OCI-LY7 (cell line): Measurements from ENCODE around the gene LCE1B. TPM values are rescaled to one million over a fixed set of nuclear protein-coding genes. Genes with fewer than 3 reads are reported as not detected.

ENCODE experiments used
- BruUV-seq: library from RNA; stranded (reverse); fragments of 400-500 nt; replicated peaks from 2 replicates; lab custom pipeline; 2021; lab: Mats Ljungman, UMichigan
- CTCF ChIA-PET: fragments of 300-600 bp; sonication (Branson Sonifier 250); formaldehyde crosslinking; loops from one replicate; lab custom pipeline; 2022; ENCODE audit warnings: antibody characterized with exemption; ENCODE audit not compliant: unreplicated experiment; lab: Charles Lee
- POLR2A ChIA-PET: fragments of 300-600 bp; sonication (Branson Sonifier 250); formaldehyde crosslinking; loops from one replicate; lab custom pipeline; 2022; ENCODE audit warnings: antibody characterized with exemption; lab: Charles Lee
- DNase-seq: peaks from one replicate; pipeline ENCODE4 v3.0.0-alpha.2; 2015; ENCODE audit warnings: low spot score
- H2AFZ ChIP-seq: fragments of 200-600 bp; sonication (generic), shearing (Covaris generic); 2 replicates; pipeline ENCODE4 v1.6.1; 2014; ENCODE audit warnings: mild to moderate bottlenecking, antibody characterized with exemption, low read length, moderate library complexity
- H3K27ac ChIP-seq: fragments of 200-600 bp; sonication (generic); 2 replicates; pipeline ENCODE4 v1.5.1; 2014; ENCODE audit warnings: mixed run types, low read depth, mild to moderate bottlenecking, moderate library complexity, low read length, inconsistent platforms; ENCODE audit not compliant: poor library complexity, severe bottlenecking
- H3K36me3 ChIP-seq: fragments of 200-600 bp; sonication (generic); 2 replicates; pipeline ENCODE4 v1.6.1; 2014; ENCODE audit warnings: mild to moderate bottlenecking, antibody characterized with exemption, low read length, moderate library complexity, mixed read lengths; ENCODE audit not compliant: insufficient read depth
- H3K4me1 ChIP-seq: fragments of 200-600 bp; sonication (generic); 2 replicates; pipeline ENCODE4 v1.5.1; 2014; ENCODE audit warnings: mild to moderate bottlenecking, low read length; ENCODE audit not compliant: insufficient read depth, poor library complexity, severe bottlenecking
- H3K4me2 ChIP-seq: fragments of 200-600 bp; sonication (generic); 2 replicates; pipeline ENCODE4 v1.6.1; 2014; ENCODE audit warnings: mild to moderate bottlenecking, low read length
- H3K4me3 ChIP-seq: fragments of 200-600 bp; sonication (generic); 2 replicates; pipeline ENCODE4 v1.5.1; 2014; ENCODE audit warnings: mild to moderate bottlenecking, low read depth, low read length; ENCODE audit not compliant: poor library complexity, severe bottlenecking
- H3K79me2 ChIP-seq: fragments of 200-600 bp; sonication (generic); 2 replicates; pipeline ENCODE4 v1.6.1; 2016; ENCODE audit warnings: low read depth, mild to moderate bottlenecking, low read length, moderate library complexity, mixed read lengths; ENCODE audit not compliant: insufficient read depth
- H3K9me2 ChIP-seq: fragments of 200-600 bp; sonication (generic); 2 replicates; pipeline ENCODE4 v1.6.1; 2016; ENCODE audit warnings: mild to moderate bottlenecking, low read length, mixed read lengths; ENCODE audit not compliant: insufficient read depth
- H3K9me3 ChIP-seq: fragments of 200-600 bp; sonication (generic); 2 replicates; pipeline ENCODE4 v1.6.1; 2014; ENCODE audit warnings: mild to moderate bottlenecking, mixed run types, low read length, mixed read lengths
- H4K20me1 ChIP-seq: fragments of 200-600 bp; sonication (generic); 2 replicates; pipeline ENCODE4 v1.6.1; 2014; ENCODE audit warnings: mild to moderate bottlenecking, antibody characterized with exemption, low read length, moderate library complexity, mixed read lengths; ENCODE audit not compliant: insufficient read depth
- CTCF ChIP-seq: fragments of 200-600 bp; sonication (generic); conservative IDR thresholded peaks from 2 replicates; pipeline ENCODE4 v1.5.1; 2014; ENCODE audit warnings: mild to moderate bottlenecking, antibody characterized with exemption, low read length, moderate library complexity, mixed read lengths
- EZH2phosphoT487 ChIP-seq: fragments of 200-600 bp; sonication (generic); IDR thresholded peaks from 2 replicates; pipeline ENCODE4 v1.6.1; 2018; ENCODE audit warnings: low read depth, borderline replicate concordance, mild to moderate bottlenecking, mixed run types, antibody characterized with exemption, low read length, moderate library complexity, mixed read lengths
- intact Hi-C: fragments of 100-400 bp; cut with micrococcal nuclease; formaldehyde crosslinking; loops from one replicate; pipeline ENCODE4 v1.10.0; 2022; ENCODE audit not compliant: unreplicated experiment
- total RNA-seq, 2 experiments: library from RNA; depleted of rRNA in 1 of 2; stranded (reverse); fragments of >200 nt in 1 of 2; shearing (Covaris generic) in 1 of 2; gene quantifications; 2 replicates each; pipeline ENCODE4 v1.2.3, GENCODE V29; 2014 to 2022

LCE1B gene
- total RNA-seq, 2 experiments from 2014 or later, result not detected

GRCh38 chr1:152859696-152860095 is 47.9 kb downstream of the LCE1B start, which contains the start of gene LCE7A:
LCE7A (plus strand) TSS chr1:152859996; CDS start chr1:152860698, 702 bp downstream.
- H3K4me3 ChIP-seq, result no peak within 1 kb of the TSS
- no peak for TF ChIP-seq CTCF
- no peak for TF ChIP-seq EZH2phosphoT487
- BruUV-seq, result no TSS peak
- ChIA-PET CTCF (no interaction called here), POLR2A (no interaction called here)
- no peaks in the 10 kb centered on the region for H3K9me3 ChIP-seq
- H2AFZ ChIP-seq, result no peak within 1 kb of the TSS
- no peaks in the 10 kb centered on the region for H3K36me3 ChIP-seq
- intact Hi-C loops, result no loop called here
- DNase-seq, result no peak
- H3K4me2 ChIP-seq, result no peak within 1 kb of the TSS
- H4K20me1 ChIP-seq, result no peaks in the 10 kb centered on the region
- no peaks in the 10 kb centered on the region for H3K79me2 ChIP-seq
- no peaks in the 10 kb centered on the region for H3K9me2 ChIP-seq
- H3K4me1 ChIP-seq, result no peaks in the 10 kb centered on the region
- no peak within 1 kb of the TSS for H3K27ac ChIP-seq

- no peaks in the 10 kb centered on the region for H3K79me2 ChIP-seq
- H2AFZ ChIP-seq, result no peak overlapping the region
- H3K4me2 ChIP-seq, result no peak overlapping the region
- H3K4me1 ChIP-seq, result no peaks in the 10 kb centered on the region
- DNase-seq, result no peak
- CTCF ChIA-PET, result no interaction called here
- H3K27ac ChIP-seq, result no peak overlapping the region
- POLR2A ChIA-PET, result no interaction called here
- no TSS peak for BruUV-seq
- H3K36me3 ChIP-seq, result no peaks in the 10 kb centered on the region
- H3K9me3 ChIP-seq, result no peaks in the 10 kb centered on the region
- intact Hi-C loops, result no loop called here
- no peaks in the 10 kb centered on the region for H3K9me2 ChIP-seq
- no peaks in the 10 kb centered on the region for H4K20me1 ChIP-seq
- no peak for TF ChIP-seq EZH2phosphoT487
- TF ChIP-seq CTCF, result no peak
- H3K4me3 ChIP-seq, result no peak overlapping the region
These were observed 48.4 kb downstream of the LCE1B start for GRCh38 chr1:152860129-152860528.

DNA sequence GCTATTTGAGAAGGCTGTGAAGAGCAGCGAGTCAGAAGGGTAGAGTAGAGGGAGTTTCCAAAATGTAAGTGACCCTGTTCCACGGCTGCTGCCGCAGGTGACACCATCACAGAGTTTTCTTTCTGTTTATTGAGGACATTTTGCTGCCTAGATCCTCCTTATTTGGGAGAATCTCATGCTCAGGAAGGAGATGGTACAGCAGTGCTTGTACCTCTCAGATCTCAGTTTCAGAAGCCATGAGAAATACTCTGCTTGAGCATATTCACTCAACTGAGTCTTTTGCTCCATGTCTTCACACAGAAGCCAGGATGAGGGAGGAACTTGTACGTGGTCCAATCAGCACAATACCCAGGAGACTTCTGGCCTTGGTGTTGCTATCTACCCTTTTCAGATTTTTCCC is 49.6 kb downstream of the LCE1B start:
- no peaks in the 10 kb centered on the region for H3K9me3 ChIP-seq
- no peaks in the 10 kb centered on the region for H3K36me3 ChIP-seq
- no TSS peak for BruUV-seq
- DNase-seq, result no peak
- H2AFZ ChIP-seq, result no peak overlapping the region
- intact Hi-C loops, result no loop called here
- ChIA-PET CTCF (no interaction called here), POLR2A (interaction anchor here (0.8 kb wide), 1 partner anchor 10 kb away, joined by 3 read pairs; no protein-coding TSS in a partner anchor)
- H4K20me1 ChIP-seq, result no peaks in the 10 kb centered on the region
- TF ChIP-seq EZH2phosphoT487 (no peak), CTCF (no peak)
- H3K4me3 ChIP-seq, result no peak overlapping the region
- no peaks in the 10 kb centered on the region for H3K9me2 ChIP-seq
- H3K4me2 ChIP-seq, result no peak overlapping the region
- H3K27ac ChIP-seq, result no peak overlapping the region
- no peaks in the 10 kb centered on the region for H3K4me1 ChIP-seq
- no peaks in the 10 kb centered on the region for H3K79me2 ChIP-seq

Other genes with a start within 250 kb of the LCE1B start
- gene LCE3E, start 245.2 kb upstream of the LCE1B start, total RNA-seq (2014; rRNA removed; shearing (Covaris generic)), result not detected in 2 replicates
- not detected in 2 replicates for gene LCE3E, start 245.2 kb upstream of the LCE1B start, total RNA-seq (2022)
- gene LCE3D, start 231.5 kb upstream of the LCE1B start, total RNA-seq (2014; rRNA removed; shearing (Covaris generic)), result not detected in 2 replicates
- gene LCE3D, start 231.5 kb upstream of the LCE1B start, total RNA-seq (2022), result not detected in 2 replicates
- gene LCE3C, start 211.7 kb upstream of the LCE1B start, total RNA-seq (2014; rRNA removed; shearing (Covaris generic)), result not detected in 2 replicates
- not detected in 2 replicates for gene LCE3C, start 211.7 kb upstream of the LCE1B start, total RNA-seq (2022)
- not detected in 2 replicates for gene LCE3B, start 198.2 kb upstream of the LCE1B start, total RNA-seq (2014; rRNA removed; shearing (Covaris generic))
- not detected in 2 replicates for gene LCE3B, start 198.2 kb upstream of the LCE1B start, total RNA-seq (2022)
- gene LCE3A, start 188.9 kb upstream of the LCE1B start, total RNA-seq (2014; rRNA removed; shearing (Covaris generic)), result not detected in 2 replicates
- gene LCE3A, start 188.9 kb upstream of the LCE1B start, total RNA-seq (2022), result not detected in 2 replicates
- not detected in 2 replicates for gene LCE2D, start 148.6 kb upstream of the LCE1B start, total RNA-seq (2014; rRNA removed; shearing (Covaris generic))
- gene LCE2D, start 148.6 kb upstream of the LCE1B start, total RNA-seq (2022), result not detected in 2 replicates
- gene LCE2C, start 136.7 kb upstream of the LCE1B start, total RNA-seq (2014; rRNA removed; shearing (Covaris generic)), result not detected in 2 replicates
- not detected in 2 replicates for gene LCE2C, start 136.7 kb upstream of the LCE1B start, total RNA-seq (2022)
- not detected in 2 replicates for gene LCE2B, start 125.8 kb upstream of the LCE1B start, total RNA-seq (2014; rRNA removed; shearing (Covaris generic))
- not detected in 2 replicates for gene LCE2B, start 125.8 kb upstream of the LCE1B start, total RNA-seq (2022)
- not detected in 2 replicates for gene LCE2A, start 113.6 kb upstream of the LCE1B start, total RNA-seq (2014; rRNA removed; shearing (Covaris generic))
- not detected in 2 replicates for gene LCE2A, start 113.6 kb upstream of the LCE1B start, total RNA-seq (2022)
- not detected in 2 replicates for gene LCE4A, start 103.8 kb upstream of the LCE1B start, total RNA-seq (2014; rRNA removed; shearing (Covaris generic))
- gene LCE4A, start 103.8 kb upstream of the LCE1B start, total RNA-seq (2022), result not detected in 2 replicates
- gene KPRP, start 53.9 kb upstream of the LCE1B start, total RNA-seq (2014; rRNA removed; shearing (Covaris generic)), result not detected in 2 replicates
- not detected in 2 replicates for gene KPRP, start 53.9 kb upstream of the LCE1B start, total RNA-seq (2022)
- not detected in 2 replicates for gene LCE1F, start 36.8 kb upstream of the LCE1B start, total RNA-seq (2014; rRNA removed; shearing (Covaris generic))
- not detected in 2 replicates for gene LCE1F, start 36.8 kb upstream of the LCE1B start, total RNA-seq (2022)
- gene LCE1E, start 25.7 kb upstream of the LCE1B start, total RNA-seq (2014; rRNA removed; shearing (Covaris generic)), result not detected in 2 replicates
- gene LCE1E, start 25.7 kb upstream of the LCE1B start, total RNA-seq (2022), result not detected in 2 replicates
- not detected in 2 replicates for gene LCE1D, start 15.2 kb upstream of the LCE1B start, total RNA-seq (2014; rRNA removed; shearing (Covaris generic))
- gene LCE1D, start 15.2 kb upstream of the LCE1B start, total RNA-seq (2022), result not detected in 2 replicates
- not detected in 2 replicates for gene LCE1C, start 5.3 kb upstream of the LCE1B start, total RNA-seq (2014; rRNA removed; shearing (Covaris generic))
- not detected in 2 replicates for gene LCE1C, start 5.3 kb upstream of the LCE1B start, total RNA-seq (2022)
- not detected in 2 replicates for gene LCE1A, start 15.5 kb downstream of the LCE1B start, total RNA-seq (2014; rRNA removed; shearing (Covaris generic))
- gene LCE1A, start 15.5 kb downstream of the LCE1B start, total RNA-seq (2022), result not detected in 2 replicates
- not detected in 2 replicates for gene LCE6A, start 30.9 kb downstream of the LCE1B start, total RNA-seq (2014; rRNA removed; shearing (Covaris generic))
- not detected in 2 replicates for gene LCE6A, start 30.9 kb downstream of the LCE1B start, total RNA-seq (2022)
- not detected in 2 replicates for gene LCE7A, start 48.0 kb downstream of the LCE1B start, total RNA-seq (2014; rRNA removed; shearing (Covaris generic))
- gene LCE7A, start 48.0 kb downstream of the LCE1B start, total RNA-seq (2022), result not detected in 2 replicates
- gene SMCP, start 66.4 kb downstream of the LCE1B start, total RNA-seq (2014; rRNA removed; shearing (Covaris generic)), result not detected in 2 replicates
- gene SMCP, start 66.4 kb downstream of the LCE1B start, total RNA-seq (2022), result not detected in 2 replicates
- not detected in 2 replicates for gene IVL, start 96.6 kb downstream of the LCE1B start, total RNA-seq (2014; rRNA removed; shearing (Covaris generic))
- gene IVL, start 96.6 kb downstream of the LCE1B start, total RNA-seq (2022), result not detected in 2 replicates
- not detected in 2 replicates for gene SPRR5, start 135.2 kb downstream of the LCE1B start, total RNA-seq (2014; rRNA removed; shearing (Covaris generic))
- gene SPRR5, start 135.2 kb downstream of the LCE1B start, total RNA-seq (2022), result not detected in 2 replicates
- gene SPRR4, start 158.7 kb downstream of the LCE1B start, total RNA-seq (2014; rRNA removed; shearing (Covaris generic)), result not detected in 2 replicates
- not detected in 2 replicates for gene SPRR4, start 158.7 kb downstream of the LCE1B start, total RNA-seq (2022)
- gene SPRR1A, start 172.1 kb downstream of the LCE1B start, total RNA-seq (2014; rRNA removed; shearing (Covaris generic)), result not detected in 2 replicates
- not detected in 2 replicates for gene SPRR1A, start 172.1 kb downstream of the LCE1B start, total RNA-seq (2022)
- not detected in 2 replicates for gene SPRR3, start 189.8 kb downstream of the LCE1B start, total RNA-seq (2014; rRNA removed; shearing (Covaris generic))
- not detected in 2 replicates for gene SPRR3, start 189.8 kb downstream of the LCE1B start, total RNA-seq (2022)
- not detected in 2 replicates for gene SPRR1B, start 219.2 kb downstream of the LCE1B start, total RNA-seq (2014; rRNA removed; shearing (Covaris generic))
- gene SPRR1B, start 219.2 kb downstream of the LCE1B start, total RNA-seq (2022), result not detected in 2 replicates
- not detected in 2 replicates for gene SPRR2D, start 229.1 kb downstream of the LCE1B start, total RNA-seq (2014; rRNA removed; shearing (Covaris generic))
- not detected in 2 replicates for gene SPRR2D, start 229.1 kb downstream of the LCE1B start, total RNA-seq (2022)
- gene SPRR2A, start 245.5 kb downstream of the LCE1B start, total RNA-seq (2014; rRNA removed; shearing (Covaris generic)), result not detected in 2 replicates
- not detected in 2 replicates for gene SPRR2A, start 245.5 kb downstream of the LCE1B start, total RNA-seq (2022)